HG03432 (cell line): ENCODE data around the gene MYOG.

Experiments used
- ATAC-seq: cut with Tn5 transposase; IDR thresholded peaks from one replicate; pipeline ENCODE4 v1.9.1; 2021; ENCODE audit warnings: mild to moderate bottlenecking, moderate library complexity; ENCODE audit not compliant: unreplicated experiment

Gene MYOG

GRCh38 chr1:203091199-203091477 is 5.3 kb upstream of the MYOG start:
- ATAC-seq, result no peak

GRCh38 chr1:203090421-203091198 is 4.8 kb upstream of the MYOG start:
- no peak for ATAC-seq

- no peak for ATAC-seq
Measured at GRCh38 chr1:203089651-203090045, 3.8 kb upstream of the MYOG start.

GRCh38 chr1:203089001-203089650 is 3.3 kb upstream of the MYOG start:
- ATAC-seq, result no peak

- no peak for ATAC-seq
Measured at GRCh38 chr1:203088441-203088840, 2.6 kb upstream of the MYOG start.

- no peak for ATAC-seq
Measured at GRCh38 chr1:203086992-203087763, 1.4 kb upstream of the MYOG start.

GRCh38 chr1:203084588-203085527 is 954 bp downstream of the MYOG start:
- no peak for ATAC-seq

- no peak for ATAC-seq
Measured at GRCh38 chr1:203083463-203083921, 2.3 kb downstream of the MYOG start.

GRCh38 chr1:203082571-203083462 is 3.0 kb downstream of the MYOG start:
- no peak for ATAC-seq

GRCh38 chr1:203082231-203082505 is 3.6 kb downstream of the MYOG start:
- no peak for ATAC-seq

- no peak for ATAC-seq
Measured at GRCh38 chr1:203081465-203082230, 4.2 kb downstream of the MYOG start.

- no peak for ATAC-seq
Measured at GRCh38 chr1:203080456-203080855, 5.4 kb downstream of the MYOG start.

GRCh38 chr1:203078478-203078877 is 7.3 kb downstream of the MYOG start:
- no peak for ATAC-seq

- no peak for ATAC-seq
Measured at GRCh38 chr1:203077956-203078355, 7.9 kb downstream of the MYOG start.

GRCh38 chr1:203077367-203077766 is 8.4 kb downstream of the MYOG start:
- no peak for ATAC-seq

GRCh38 chr1:203076031-203076511 is 9.7 kb downstream of the MYOG start:
- ATAC-seq, result no peak

GRCh38 chr1:203075236-203076030 is 10.4 kb downstream of the MYOG start:
- ATAC-seq, result no peak

- no peak for ATAC-seq
Measured at GRCh38 chr1:203074610-203075009, 11.2 kb downstream of the MYOG start.
